Measurements from ENCODE around the gene DCHS1. TPM values are rescaled to one million over a fixed set of nuclear protein-coding genes. Genes with fewer than 3 reads are reported as not detected.

Gene DCHS1
- total and polyA plus RNA-seq, 2 of the 13 experiments (the other 11 are each of a cell fraction or from before 2014, with no cell fraction given): under 0.01 to 0.03 TPM

DNA sequence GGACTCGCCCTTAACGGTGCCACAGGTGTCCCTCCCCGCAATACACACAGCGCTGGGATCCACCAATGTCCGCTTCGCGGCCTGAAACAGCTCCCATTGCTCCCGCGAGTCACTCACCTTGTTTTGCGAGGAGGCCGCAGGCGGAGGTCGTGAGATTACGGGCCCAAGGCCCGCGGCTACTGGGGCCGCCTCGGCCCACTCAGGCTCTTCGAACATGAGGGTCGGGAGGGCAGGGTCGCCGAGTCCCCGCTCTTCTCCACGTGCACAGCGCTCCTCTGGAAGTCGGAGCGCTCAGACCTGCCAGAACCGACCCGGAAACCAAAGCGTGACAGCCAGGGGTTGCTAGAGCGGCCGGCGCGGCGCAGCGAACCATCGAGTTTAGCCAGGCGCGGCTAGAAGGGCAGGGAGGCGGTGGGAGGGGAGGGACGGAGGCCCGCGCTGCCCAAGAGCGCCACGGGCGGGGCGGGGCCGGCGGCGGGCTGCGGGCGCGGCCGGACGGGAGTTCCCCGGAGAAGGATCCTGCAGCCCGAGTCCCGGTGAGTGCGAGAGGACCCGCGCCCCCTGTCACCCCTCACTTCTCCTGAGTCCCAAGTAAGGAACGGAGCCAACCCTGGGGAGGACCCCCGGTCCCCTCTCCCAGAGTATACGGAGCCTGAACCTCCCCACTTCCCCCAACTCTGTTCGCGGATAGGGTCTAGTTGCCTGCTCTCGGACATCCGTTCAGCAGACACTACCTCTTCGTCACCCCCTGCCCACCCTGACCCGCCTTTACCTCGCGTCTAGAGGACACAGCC is 52.1 kb downstream of the DCHS1 start, which contains the start of the genes ILK and RRP8 (continued):
- TF ChIP-seq CAMTA2 (CRISPR knock-in tag; IDR thresholded peaks at IDR 0.05; ENCODE audit: borderline replicate concordance): no peak
- peak; percentile 89; the same call in 1 of the 2 replicates for TF ChIP-seq KDM4B (CRISPR knock-in tag; IDR thresholded peaks at IDR 0.05)
- TF ChIP-seq ZNF816 (CRISPR knock-in tag; IDR thresholded peaks at IDR 0.05; ENCODE audit: borderline replicate concordance): peak; percentile 86; the same call in 1 of the 2 replicates
- no peak for TF ChIP-seq LCORL (IDR thresholded peaks at IDR 0.05)
- TF ChIP-seq LCORL (CRISPR knock-in tag; IDR thresholded peaks at IDR 0.05): peak; percentile 75
- peak; percentile 22; the same call in 1 of the 2 replicates for TF ChIP-seq ZSCAN29 (CRISPR knock-in tag; conservative IDR thresholded peaks at IDR 0.05)
- TF ChIP-seq, protein P1, sequence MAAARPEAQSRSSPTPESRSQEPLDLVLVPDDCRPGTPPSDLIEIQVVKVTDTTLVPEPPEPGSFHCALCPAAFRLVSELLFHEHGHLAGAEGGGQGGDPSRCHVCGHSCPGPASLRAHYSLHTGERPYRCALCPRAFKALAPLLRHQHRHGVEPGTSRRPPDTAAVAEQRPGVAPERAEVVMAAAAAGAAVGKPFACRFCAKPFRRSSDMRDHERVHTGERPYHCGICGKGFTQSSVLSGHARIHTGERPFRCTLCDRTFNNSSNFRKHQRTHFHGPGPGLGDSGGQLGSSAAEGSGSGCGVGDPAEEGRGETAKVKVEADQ (CRISPR knock-in tag; IDR thresholded peaks at IDR 0.05; ENCODE audit: borderline replicate concordance): peak; percentile 66; the same call in 1 of the 2 replicates
- TF ChIP-seq, protein P2, sequence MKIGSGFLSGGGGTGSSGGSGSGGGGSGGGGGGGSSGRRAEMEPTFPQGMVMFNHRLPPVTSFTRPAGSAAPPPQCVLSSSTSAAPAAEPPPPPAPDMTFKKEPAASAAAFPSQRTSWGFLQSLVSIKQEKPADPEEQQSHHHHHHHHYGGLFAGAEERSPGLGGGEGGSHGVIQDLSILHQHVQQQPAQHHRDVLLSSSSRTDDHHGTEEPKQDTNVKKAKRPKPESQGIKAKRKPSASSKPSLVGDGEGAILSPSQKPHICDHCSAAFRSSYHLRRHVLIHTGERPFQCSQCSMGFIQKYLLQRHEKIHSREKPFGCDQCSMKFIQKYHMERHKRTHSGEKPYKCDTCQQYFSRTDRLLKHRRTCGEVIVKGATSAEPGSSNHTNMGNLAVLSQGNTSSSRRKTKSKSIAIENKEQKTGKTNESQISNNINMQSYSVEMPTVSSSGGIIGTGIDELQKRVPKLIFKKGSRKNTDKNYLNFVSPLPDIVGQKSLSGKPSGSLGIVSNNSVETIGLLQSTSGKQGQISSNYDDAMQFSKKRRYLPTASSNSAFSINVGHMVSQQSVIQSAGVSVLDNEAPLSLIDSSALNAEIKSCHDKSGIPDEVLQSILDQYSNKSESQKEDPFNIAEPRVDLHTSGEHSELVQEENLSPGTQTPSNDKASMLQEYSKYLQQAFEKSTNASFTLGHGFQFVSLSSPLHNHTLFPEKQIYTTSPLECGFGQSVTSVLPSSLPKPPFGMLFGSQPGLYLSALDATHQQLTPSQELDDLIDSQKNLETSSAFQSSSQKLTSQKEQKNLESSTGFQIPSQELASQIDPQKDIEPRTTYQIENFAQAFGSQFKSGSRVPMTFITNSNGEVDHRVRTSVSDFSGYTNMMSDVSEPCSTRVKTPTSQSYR (CRISPR knock-in tag; IDR thresholded peaks at IDR 0.05; ENCODE audit: borderline replicate concordance): no peak
- peak; percentile 73 for TF ChIP-seq RBM39 (IDR thresholded peaks at IDR 0.05; ENCODE audit: low read depth, low read length, poor library complexity, severe bottlenecking)
- TF ChIP-seq PCBP1 (IDR thresholded peaks at IDR 0.05; ENCODE audit: borderline replicate concordance, low read depth, low read length): peak; percentile 93; the same call in 1 of the 2 replicates
- TF ChIP-seq ZNF839 (CRISPR knock-in tag; IDR thresholded peaks at IDR 0.05; ENCODE audit: borderline replicate concordance): peak; percentile 82; the same call in 1 of the 2 replicates
- TF ChIP-seq LBX2 (CRISPR knock-in tag; IDR thresholded peaks at IDR 0.05; ENCODE audit: borderline replicate concordance): 0 out of 2 replicates have a peak, but pooled peaks have one; percentile 57
- 0 out of 2 replicates have a peak, but pooled peaks have one; percentile 31 for TF ChIP-seq ZNF543 (CRISPR knock-in tag; IDR thresholded peaks at IDR 0.05)
- TF ChIP-seq, protein P3, sequence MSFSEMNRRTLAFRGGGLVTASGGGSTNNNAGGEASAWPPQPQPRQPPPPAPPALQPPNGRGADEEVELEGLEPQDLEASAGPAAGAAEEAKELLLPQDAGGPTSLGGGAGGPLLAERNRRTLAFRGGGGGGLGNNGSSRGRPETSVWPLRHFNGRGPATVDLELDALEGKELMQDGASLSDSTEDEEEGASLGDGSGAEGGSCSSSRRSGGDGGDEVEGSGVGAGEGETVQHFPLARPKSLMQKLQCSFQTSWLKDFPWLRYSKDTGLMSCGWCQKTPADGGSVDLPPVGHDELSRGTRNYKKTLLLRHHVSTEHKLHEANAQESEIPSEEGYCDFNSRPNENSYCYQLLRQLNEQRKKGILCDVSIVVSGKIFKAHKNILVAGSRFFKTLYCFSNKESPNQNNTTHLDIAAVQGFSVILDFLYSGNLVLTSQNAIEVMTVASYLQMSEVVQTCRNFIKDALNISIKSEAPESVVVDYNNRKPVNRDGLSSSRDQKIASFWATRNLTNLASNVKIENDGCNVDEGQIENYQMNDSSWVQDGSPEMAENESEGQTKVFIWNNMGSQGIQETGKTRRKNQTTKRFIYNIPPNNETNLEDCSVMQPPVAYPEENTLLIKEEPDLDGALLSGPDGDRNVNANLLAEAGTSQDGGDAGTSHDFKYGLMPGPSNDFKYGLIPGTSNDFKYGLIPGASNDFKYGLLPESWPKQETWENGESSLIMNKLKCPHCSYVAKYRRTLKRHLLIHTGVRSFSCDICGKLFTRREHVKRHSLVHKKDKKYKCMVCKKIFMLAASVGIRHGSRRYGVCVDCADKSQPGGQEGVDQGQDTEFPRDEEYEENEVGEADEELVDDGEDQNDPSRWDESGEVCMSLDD (CRISPR knock-in tag; IDR thresholded peaks at IDR 0.05; ENCODE audit: borderline replicate concordance): no peak; the same call in 1 of the 2 replicates
- TF ChIP-seq JUN (CRISPR knock-in tag; IDR thresholded peaks at IDR 0.05): peak; percentile 60; the same call in 1 of the 2 replicates
- no peak for TF ChIP-seq TBX3 (IDR thresholded peaks at IDR 0.05; ENCODE audit: borderline replicate concordance)
- peak; percentile 97; the same call in 1 of the 2 replicates for TF ChIP-seq ZNF34 (CRISPR knock-in tag; IDR thresholded peaks at IDR 0.05; ENCODE audit: borderline replicate concordance)
- no peak for TF ChIP-seq NR2F6 (IDR thresholded peaks at IDR 0.05)
- peak; percentile 53 for TF ChIP-seq NR2F6 (CRISPR knock-in tag; IDR thresholded peaks at IDR 0.05)
- peak; percentile 77 for TF ChIP-seq MYPOP (CRISPR knock-in tag; IDR thresholded peaks at IDR 0.05)
